Activated naive CD4-positive, alpha-beta T cell treated with anti-CD3 and anti-CD28 coated beads for 36 hours (primary cell): ENCODE data around the gene NDUFAF7. TPM values are rescaled to one million over a fixed set of nuclear protein-coding genes. Genes with fewer than 3 reads are reported as not detected.
"Not testable (repeated sequence)": the region's sequence is repeated elsewhere in the genome, so short reads cannot be mapped to it uniquely, and the experiment has no call there.

Source experiments
- CTCF ChIA-PET: fragments of 350-600 bp; sonication (Branson Sonifier 250); formaldehyde crosslinking; loops from one replicate; lab custom pipeline; 2021; ENCODE audit warnings: antibody characterized with exemption; lab: Charles Lee
- DNase-seq: peaks from one replicate; pipeline ENCODE4 v3.0.0-alpha.2; 2020
- H3K27ac Mint-ChIP-seq: one replicate; pipeline ENCODE4 v1.8.0; 2021; ENCODE audit warnings: mild to moderate bottlenecking, mixed read lengths
- H3K27me3 Mint-ChIP-seq: one replicate; pipeline ENCODE4 v1.8.0; 2021; ENCODE audit warnings: low read depth, mixed read lengths
- H3K36me3 Mint-ChIP-seq: one replicate; pipeline ENCODE4 v1.8.0; 2021; ENCODE audit warnings: low read depth, mixed read lengths
- H3K4me1 Mint-ChIP-seq: one replicate; pipeline ENCODE4 v1.8.0; 2021; ENCODE audit warnings: low read depth, mixed read lengths
- H3K4me3 Mint-ChIP-seq: one replicate; pipeline ENCODE4 v1.8.0; 2021; ENCODE audit warnings: mild to moderate bottlenecking, moderate library complexity, mixed read lengths
- H3K9me3 Mint-ChIP-seq: one replicate; pipeline ENCODE4 v1.8.0; 2021; ENCODE audit warnings: mixed read lengths
- intact Hi-C: fragments of 100-400 bp; cut with micrococcal nuclease; formaldehyde crosslinking; loops from one replicate; pipeline ENCODE4 v1.15.1; 2023
- total RNA-seq, 2 experiments: library from RNA; stranded (reverse); gene quantifications; one replicate each; pipeline ENCODE4 v1.2.3, GENCODE V29; 2021

Gene NDUFAF7
- total RNA-seq, 2 experiments from 2014 or later = 17.5 to 18.2 TPM

- peaks cover 24% of the 10 kb centered on the region for H3K36me3 Mint-ChIP-seq
- H3K27ac Mint-ChIP-seq = peak overlapping the region; percentile 30
- H3K4me3 Mint-ChIP-seq = no peak overlapping the region
- H3K9me3 Mint-ChIP-seq = peaks cover 2% of the 10 kb centered on the region
- CTCF ChIA-PET = no interaction called here
- DNase-seq = no peak
- H3K27me3 Mint-ChIP-seq = no peaks in the 10 kb centered on the region
- intact Hi-C loops = no loop called here
- H3K4me1 Mint-ChIP-seq = peaks cover 32% of the 10 kb centered on the region
Observed at GRCh38 chr2:37198681-37199065, 32.8 kb upstream of the NDUFAF7 start.

- Mint-ChIP-seq H3K27me3 (no peaks in the 10 kb centered on the region), H3K27ac (peak overlapping the region; percentile 66), H3K4me3 (no peak overlapping the region), H3K36me3 (peaks cover 49% of the 10 kb centered on the region), H3K9me3 (peaks cover 8% of the 10 kb centered on the region), H3K4me1 (peaks cover 33% of the 10 kb centered on the region)
- CTCF ChIA-PET = interaction anchor here (0.7 to 1.2 kb wide), 2 partner anchors 14 to 45 kb away, joined by 3 to 4 read pairs; no protein-coding TSS in a partner anchor
- no peak for DNase-seq
- intact Hi-C loops = no loop called here
Observed at GRCh38 chr2:37201208-37201607, 30.2 kb upstream of the NDUFAF7 start.

- peaks cover 12% of the 10 kb centered on the region for H3K9me3 Mint-ChIP-seq
- H3K4me3 Mint-ChIP-seq = no peak overlapping the region
- intact Hi-C loops = no loop called here
- peaks cover 53% of the 10 kb centered on the region for H3K36me3 Mint-ChIP-seq
- peak overlapping the region; percentile 66 for H3K27ac Mint-ChIP-seq
- no peaks in the 10 kb centered on the region for H3K27me3 Mint-ChIP-seq
- CTCF ChIA-PET = no interaction called here
- H3K4me1 Mint-ChIP-seq = peaks cover 35% of the 10 kb centered on the region
- DNase-seq = peak; percentile 13
Observed at GRCh38 chr2:37201766-37202165, 29.7 kb upstream of the NDUFAF7 start.

- Mint-ChIP-seq H3K36me3 (peaks cover 72% of the 10 kb centered on the region), H3K4me1 (peaks cover 38% of the 10 kb centered on the region), H3K27ac (peak overlapping the region; percentile 67), H3K27me3 (no peaks in the 10 kb centered on the region), H3K9me3 (peaks cover 31% of the 10 kb centered on the region), H3K4me3 (no peak overlapping the region)
- intact Hi-C loops = no loop called here
- CTCF ChIA-PET = interaction anchor here (1.7 kb wide), 1 partner anchor 8 kb away, joined by 4 read pairs; no protein-coding TSS in a partner anchor
- no peak for DNase-seq
Observed at GRCh38 chr2:37203708-37204107, 27.8 kb upstream of the NDUFAF7 start.

GRCh38 chr2:37205071-37205661 lies 26.3 kb upstream of the NDUFAF7 start:
- H3K27ac Mint-ChIP-seq = peak overlapping the region; percentile 26

GRCh38 chr2:37205689-37206341 lies 25.6 kb upstream of the NDUFAF7 start:
- H3K27me3 Mint-ChIP-seq = no peaks in the 10 kb centered on the region
- H3K4me3 Mint-ChIP-seq = no peak overlapping the region
- intact Hi-C loops = no loop called here
- peaks cover 34% of the 10 kb centered on the region for H3K4me1 Mint-ChIP-seq
- H3K36me3 Mint-ChIP-seq = peaks cover 86% of the 10 kb centered on the region
- CTCF ChIA-PET = interaction anchor here (0.6 kb wide), 1 partner anchor 736 kb away, joined by 10 read pairs; no protein-coding TSS in a partner anchor
- H3K9me3 Mint-ChIP-seq = peaks cover 44% of the 10 kb centered on the region
- H3K27ac Mint-ChIP-seq = no peak overlapping the region
- DNase-seq = no peak

More at GRCh38 chr2:37205071-37205661, 26.3 kb upstream of the NDUFAF7 start:
- Mint-ChIP-seq H3K9me3 (peaks cover 43% of the 10 kb centered on the region), H3K36me3 (peaks cover 83% of the 10 kb centered on the region), H3K4me1 (peaks cover 34% of the 10 kb centered on the region)
- H3K4me3 Mint-ChIP-seq, H3K27me3 Mint-ChIP-seq, CTCF ChIA-PET, DNase-seq, intact Hi-C loops: not testable (repeated sequence)

- H3K27ac Mint-ChIP-seq, H3K27me3 Mint-ChIP-seq, DNase-seq, intact Hi-C loops, H3K4me3 Mint-ChIP-seq: not testable (repeated sequence)
- CTCF ChIA-PET = interaction anchor here (0.6 kb wide), 1 partner anchor 737 kb away, joined by 10 read pairs; no protein-coding TSS in a partner anchor
- Mint-ChIP-seq H3K36me3 (peaks cover 94% of the 10 kb centered on the region), H3K4me1 (peaks cover 33% of the 10 kb centered on the region), H3K9me3 (peaks cover 44% of the 10 kb centered on the region)
Observed at GRCh38 chr2:37206760-37207159, 24.7 kb upstream of the NDUFAF7 start.

- Mint-ChIP-seq H3K27ac (no peak overlapping the region), H3K4me1 (peaks cover 28% of the 10 kb centered on the region), H3K27me3 (no peaks in the 10 kb centered on the region), H3K9me3 (peaks cover 36% of the 10 kb centered on the region), H3K36me3 (peaks cover 74% of the 10 kb centered on the region), H3K4me3 (no peak overlapping the region)
- CTCF ChIA-PET = interaction anchor here (1.0 kb wide), 1 partner anchor 8 kb away, joined by 4 read pairs; no protein-coding TSS in a partner anchor
- intact Hi-C loops = loop anchor here (2.0 kb wide), 1 partner anchor 14 kb away; the partner anchor contains the start of gene CEBPZOS
- no peak for DNase-seq
Observed at GRCh38 chr2:37211212-37211611, 20.2 kb upstream of the NDUFAF7 start.

GRCh38 chr2:37211939-37212338 lies 19.5 kb upstream of the NDUFAF7 start:
- CTCF ChIA-PET = interaction anchor here (1.0 kb wide), 1 partner anchor 9 kb away, joined by 4 read pairs; no protein-coding TSS in a partner anchor
- H3K27ac Mint-ChIP-seq = no peak overlapping the region
- no peak overlapping the region for H3K4me3 Mint-ChIP-seq
- no peak for DNase-seq
- H3K36me3 Mint-ChIP-seq = peaks cover 72% of the 10 kb centered on the region
- peaks cover 31% of the 10 kb centered on the region for H3K9me3 Mint-ChIP-seq
- no peaks in the 10 kb centered on the region for H3K27me3 Mint-ChIP-seq
- H3K4me1 Mint-ChIP-seq = peaks cover 25% of the 10 kb centered on the region
- intact Hi-C loops = loop anchor here (2.0 kb wide), 1 partner anchor 15 kb away; the partner anchor contains the start of gene CEBPZOS

GRCh38 chr2:37215250-37215649 lies 16.2 kb upstream of the NDUFAF7 start:
- Mint-ChIP-seq H3K4me3 (no peak overlapping the region), H3K9me3 (peaks cover 1% of the 10 kb centered on the region), H3K27ac (peak overlapping the region; percentile 75), H3K4me1 (peaks cover 7% of the 10 kb centered on the region), H3K36me3 (peaks cover 50% of the 10 kb centered on the region), H3K27me3 (no peaks in the 10 kb centered on the region)
- CTCF ChIA-PET = interaction anchor here (1.1 to 1.3 kb wide), 2 partner anchors 15 to 20 kb away, joined by 3 to 4 read pairs; no protein-coding TSS in a partner anchor
- intact Hi-C loops = loop anchor here (2.0 kb wide), 1 partner anchor 16 kb away; the partner anchor contains the start of genes CEBPZ and NDUFAF7
- no peak for DNase-seq

- peaks cover 51% of the 10 kb centered on the region for H3K36me3 Mint-ChIP-seq
- intact Hi-C loops = no loop called here
- no peak for DNase-seq
- no peaks in the 10 kb centered on the region for H3K27me3 Mint-ChIP-seq
- H3K4me3 Mint-ChIP-seq = no peak overlapping the region
- peaks cover 26% of the 10 kb centered on the region for H3K4me1 Mint-ChIP-seq
- H3K9me3 Mint-ChIP-seq = no peaks in the 10 kb centered on the region
- H3K27ac Mint-ChIP-seq = no peak overlapping the region
- CTCF ChIA-PET = interaction anchor here (0.7 to 1.3 kb wide), 2 partner anchors 9 to 93 kb away, joined by 3 to 4 read pairs; no protein-coding TSS in a partner anchor
Observed at GRCh38 chr2:37219046-37219445, 12.4 kb upstream of the NDUFAF7 start.

- no peaks in the 10 kb centered on the region for H3K9me3 Mint-ChIP-seq
- H3K4me3 Mint-ChIP-seq = no peak overlapping the region
- H3K4me1 Mint-ChIP-seq = peaks cover 51% of the 10 kb centered on the region
- CTCF ChIA-PET = no interaction called here
- H3K36me3 Mint-ChIP-seq = peaks cover 58% of the 10 kb centered on the region
- H3K27ac Mint-ChIP-seq = no peak overlapping the region
- no peak for DNase-seq
- H3K27me3 Mint-ChIP-seq = no peaks in the 10 kb centered on the region
- intact Hi-C loops = no loop called here
Observed at GRCh38 chr2:37223131-37223530, 8.3 kb upstream of the NDUFAF7 start.
